ENCODE results near the gene CACNA1S. TPM values are rescaled to one million over a fixed set of nuclear protein-coding genes. Genes with fewer than 3 reads are reported as not detected.

CACNA1S gene
- polyA plus RNA-seq, 1 donor from 2014 or later = not detected

- peaks cover 58 to 68% (median 64%) of the 10 kb centered on the region in 3 donors for H3K4me1 Mint-ChIP-seq
- peaks cover 1% of the 10 kb centered on the region for H3K27me3 Mint-ChIP-seq
- peak overlapping the region; percentile 95 to 98 (median 97) for H3K4me3 Mint-ChIP-seq
- no peaks in the 10 kb centered on the region for H3K36me3 Mint-ChIP-seq
- H3K27ac Mint-ChIP-seq = peak overlapping the region; percentile 93 to 97 (median 96)
- H3K9me3 Mint-ChIP-seq = no peaks in the 10 kb centered on the region
Measured at GRCh38 chr1:201021630-201022492, 90.4 kb downstream of the CACNA1S start.

- peak overlapping the region; percentile 95 to 98 (median 97) for H3K4me3 Mint-ChIP-seq
Measured at GRCh38 chr1:201020721-201021629, 91.3 kb downstream of the CACNA1S start.

GRCh38 chr1:201020040-201020591 is 92.1 kb downstream of the CACNA1S start:
- Mint-ChIP-seq H3K4me1 (peaks cover 52 to 66% (median 62%) of the 10 kb centered on the region in 3 donors), H3K27me3 (peaks cover 1% of the 10 kb centered on the region), H3K27ac (peak overlapping the region; percentile 91 to 98 (median 96)), H3K9me3 (no peaks in the 10 kb centered on the region), H3K36me3 (no peaks in the 10 kb centered on the region), H3K4me3 (peak overlapping the region; percentile 66 to 98 (median 97))

More at GRCh38 chr1:201020721-201021629, 91.3 kb downstream of the CACNA1S start:
- Mint-ChIP-seq H3K4me1 (peaks cover 55 to 64% (median 58%) of the 10 kb centered on the region in 3 donors), H3K36me3 (no peaks in the 10 kb centered on the region), H3K27me3 (peaks cover 1% of the 10 kb centered on the region), H3K9me3 (no peaks in the 10 kb centered on the region), H3K27ac (peak overlapping the region; percentile 96 to 98 (median 97))

GRCh38 chr1:201019321-201019977 is 92.8 kb downstream of the CACNA1S start:
- peak overlapping the region; percentile 66 to 98 (median 97) for H3K4me3 Mint-ChIP-seq
- peak overlapping the region; percentile 91 to 98 (median 96) for H3K27ac Mint-ChIP-seq
- H3K27me3 Mint-ChIP-seq = peaks cover 1% of the 10 kb centered on the region
- no peaks in the 10 kb centered on the region for H3K36me3 Mint-ChIP-seq
- H3K4me1 Mint-ChIP-seq = peaks cover 52 to 70% (median 67%) of the 10 kb centered on the region in 3 donors
- no peaks in the 10 kb centered on the region for H3K9me3 Mint-ChIP-seq

GRCh38 chr1:201017828-201018163 is 94.4 kb downstream of the CACNA1S start:
- Mint-ChIP-seq H3K27me3 (peaks cover 1% of the 10 kb centered on the region), H3K27ac (peak overlapping the region in 2 of 3 donors; percentile 50 to 76), H3K4me3 (peak overlapping the region; percentile 28 to 87 (median 54)), H3K4me1 (peaks cover 50 to 71% (median 65%) of the 10 kb centered on the region in 3 donors), H3K9me3 (no peaks in the 10 kb centered on the region), H3K36me3 (no peaks in the 10 kb centered on the region)

- Mint-ChIP-seq H3K4me1 (peaks cover 49 to 66% (median 59%) of the 10 kb centered on the region in 3 donors), H3K36me3 (no peaks in the 10 kb centered on the region), H3K9me3 (no peaks in the 10 kb centered on the region), H3K27me3 (peaks cover 1% of the 10 kb centered on the region), H3K4me3 (peak overlapping the region in 3 of 4 donors; percentile 30 to 83 (median 73)), H3K27ac (peak overlapping the region in 2 of 3 donors; percentile 50 to 76)
Measured at GRCh38 chr1:201016943-201017827, 95.0 kb downstream of the CACNA1S start.

GRCh38 chr1:201016211-201016651 is 96.0 kb downstream of the CACNA1S start:
- peak overlapping the region in 1 of 3 donors; percentile 64 for H3K27ac Mint-ChIP-seq
- peak overlapping the region in 2 of 4 donors; percentile 27 to 70 for H3K4me3 Mint-ChIP-seq
- no peaks in the 10 kb centered on the region for H3K36me3 Mint-ChIP-seq
- no peaks in the 10 kb centered on the region for H3K9me3 Mint-ChIP-seq
- H3K27me3 Mint-ChIP-seq = peaks cover 1% of the 10 kb centered on the region
- peaks cover 47 to 68% (median 59%) of the 10 kb centered on the region in 3 donors for H3K4me1 Mint-ChIP-seq

- peak overlapping the region in 1 of 4 donors; percentile 27 for H3K4me3 Mint-ChIP-seq
- peaks cover 1% of the 10 kb centered on the region for H3K27me3 Mint-ChIP-seq
- peak overlapping the region; percentile 21 to 64 (median 64) for H3K27ac Mint-ChIP-seq
- no peaks in the 10 kb centered on the region for H3K9me3 Mint-ChIP-seq
- H3K4me1 Mint-ChIP-seq = peaks cover 43 to 66% (median 57%) of the 10 kb centered on the region in 3 donors
- H3K36me3 Mint-ChIP-seq = no peaks in the 10 kb centered on the region
Measured at GRCh38 chr1:201015551-201016091, 96.6 kb downstream of the CACNA1S start.

GRCh38 chr1:201014816-201015200 is 97.4 kb downstream of the CACNA1S start:
- Mint-ChIP-seq H3K36me3 (no peaks in the 10 kb centered on the region), H3K4me3 (peak overlapping the region in 2 of 4 donors; percentile 43 to 47), H3K27ac (peak overlapping the region in 1 of 3 donors; percentile 73), H3K9me3 (no peaks in the 10 kb centered on the region), H3K27me3 (no peaks in the 10 kb centered on the region), H3K4me1 (peaks cover 39 to 60% (median 51%) of the 10 kb centered on the region in 3 donors)

- peak overlapping the region in 1 of 3 donors; percentile 73 for H3K27ac Mint-ChIP-seq
- H3K27me3 Mint-ChIP-seq = no peaks in the 10 kb centered on the region
- peak overlapping the region in 2 of 4 donors; percentile 43 to 47 for H3K4me3 Mint-ChIP-seq
- no peaks in the 10 kb centered on the region for H3K36me3 Mint-ChIP-seq
- no peaks in the 10 kb centered on the region for H3K9me3 Mint-ChIP-seq
- peaks cover 36 to 57% (median 50%) of the 10 kb centered on the region in 3 donors for H3K4me1 Mint-ChIP-seq
Measured at GRCh38 chr1:201013991-201014815, 98.0 kb downstream of the CACNA1S start.

- no peaks in the 10 kb centered on the region for H3K36me3 Mint-ChIP-seq
- peaks cover 30 to 49% (median 42%) of the 10 kb centered on the region in 3 donors for H3K4me1 Mint-ChIP-seq
- H3K27me3 Mint-ChIP-seq = no peaks in the 10 kb centered on the region
- H3K9me3 Mint-ChIP-seq = no peaks in the 10 kb centered on the region
- peak overlapping the region in 1 of 3 donors; percentile 76 for H3K27ac Mint-ChIP-seq
- H3K4me3 Mint-ChIP-seq = no peak overlapping the region
Measured at GRCh38 chr1:201013031-201013485, 99.2 kb downstream of the CACNA1S start.

- Mint-ChIP-seq H3K27ac (peak overlapping the region in 2 of 3 donors; percentile 29 to 81), H3K9me3 (no peaks in the 10 kb centered on the region), H3K4me1 (peaks cover 25 to 35% (median 31%) of the 10 kb centered on the region in 3 donors), H3K36me3 (no peaks in the 10 kb centered on the region), H3K27me3 (no peaks in the 10 kb centered on the region), H3K4me3 (peak overlapping the region in 1 of 4 donors; percentile 31)
Measured at GRCh38 chr1:201011616-201012015, 100.6 kb downstream of the CACNA1S start.

Measured in IgD-negative memory B cell (primary cell).